SHP77 (cell line): Measurements from ENCODE around the gene PTPRG.
"Not testable (repeated sequence)": the region's sequence is repeated elsewhere in the genome, so short reads cannot be mapped to it uniquely, and the experiment has no call there.

ENCODE experiments used
- DNase-seq, 2 experiments: peaks; one replicate each; lab custom pipeline; 2025; lab: John Stamatoyannopoulos, UW

Gene PTPRG

GRCh38 chr3:61725851-61726333 lies 164.5 kb downstream of the PTPRG start:
- DNase-seq, result no peak

- DNase-seq, result no peak
Measured at GRCh38 chr3:61727435-61727834, 166.1 kb downstream of the PTPRG start.

GRCh38 chr3:61729038-61729634 lies 167.8 kb downstream of the PTPRG start:
- DNase-seq, result no peak

- no peak for DNase-seq
Measured at GRCh38 chr3:61730056-61730455, 168.7 kb downstream of the PTPRG start.

- no peak for DNase-seq
Measured at GRCh38 chr3:61730577-61731231, 169.3 kb downstream of the PTPRG start.

- no peak for DNase-seq
Measured at GRCh38 chr3:61733000-61733399, 171.6 kb downstream of the PTPRG start.

GRCh38 chr3:61733876-61734275 lies 172.5 kb downstream of the PTPRG start:
- no peak for DNase-seq

- no peak for DNase-seq
Measured at GRCh38 chr3:61734749-61735686, 173.6 kb downstream of the PTPRG start.

GRCh38 chr3:61736506-61736905 lies 175.1 kb downstream of the PTPRG start:
- DNase-seq, result no peak

- DNase-seq, result no peak
Measured at GRCh38 chr3:61739640-61740039, 178.3 kb downstream of the PTPRG start.

GRCh38 chr3:61740494-61740893 lies 179.1 kb downstream of the PTPRG start:
- DNase-seq, result no peak

- no peak for DNase-seq
Measured at GRCh38 chr3:61741551-61741950, 180.2 kb downstream of the PTPRG start.

GRCh38 chr3:61742006-61742405 lies 180.6 kb downstream of the PTPRG start:
- DNase-seq, result no peak

GRCh38 chr3:61743067-61743466 lies 181.7 kb downstream of the PTPRG start:
- no peak for DNase-seq

GRCh38 chr3:61743686-61744242 lies 182.4 kb downstream of the PTPRG start:
- DNase-seq, result no peak

GRCh38 chr3:61748288-61748687 lies 186.9 kb downstream of the PTPRG start:
- DNase-seq, result no peak

- no peak for DNase-seq
Measured at GRCh38 chr3:61750766-61751165, 189.4 kb downstream of the PTPRG start.

- DNase-seq, result no peak
Measured at GRCh38 chr3:61758839-61759238, 197.5 kb downstream of the PTPRG start.

- DNase-seq, result not testable (repeated sequence)
Measured at GRCh38 chr3:61760783-61761182, 199.4 kb downstream of the PTPRG start.

GRCh38 chr3:61761694-61762430 lies 200.5 kb downstream of the PTPRG start:
- DNase-seq, result no peak

GRCh38 chr3:61765157-61765876 lies 203.9 kb downstream of the PTPRG start:
- DNase-seq, result no peak
